Panc1 (cell line): ENCODE measurements around the gene GNPNAT1. TPM values are rescaled to one million over a fixed set of nuclear protein-coding genes. Genes with fewer than 3 reads are reported as not detected.

Source experiments
- ATAC-seq: fragments of 200-7000 bp; cut with Tn5 transposase; 2 replicates; pipeline ENCODE4 v1.9.1; 2020; ENCODE audit warnings: mild to moderate bottlenecking, moderate library complexity
- BruUV-seq: library from RNA; stranded (reverse); fragments of 400-500 nt; replicated peaks from 2 replicates; lab custom pipeline; 2021; lab: Mats Ljungman, UMichigan
- CTCF ChIA-PET: fragments of 300-600 bp; sonication (Branson Sonifier 250); formaldehyde crosslinking; loops from one replicate; lab custom pipeline; 2022; ENCODE audit warnings: antibody characterized with exemption; lab: Charles Lee
- POLR2A ChIA-PET: fragments of 300-600 bp; sonication (Branson Sonifier 250); formaldehyde crosslinking; loops from one replicate; lab custom pipeline; 2022; ENCODE audit warnings: antibody characterized with exemption; lab: Charles Lee
- DNase-seq: peaks from one replicate; pipeline ENCODE4 v3.0.0-alpha.2; 2010; ENCODE audit warnings: low read depth, low spot score
- H3K27ac ChIP-seq: 2 replicates; pipeline ENCODE4 v1.5.1; 2011; ENCODE audit warnings: mild to moderate bottlenecking, low read length, inconsistent platforms
- H3K27me3 ChIP-seq: fragments of 200-500 bp; sonication (Bioruptor generic); 2 replicates; pipeline ENCODE4 v1.6.0; 2014; ENCODE audit warnings: low read length, inconsistent platforms; ENCODE audit not compliant: control insufficient read depth, insufficient read depth
- H3K36me3 ChIP-seq: fragments of 200-500 bp; sonication (Bioruptor generic); 2 replicates; pipeline ENCODE4 v1.5.1; 2014; ENCODE audit warnings: inconsistent platforms, mild to moderate bottlenecking, low read length, moderate library complexity; ENCODE audit not compliant: control insufficient read depth, insufficient read depth
- H3K4me1 ChIP-seq: 2 replicates; pipeline ENCODE4 v1.5.1; 2011; ENCODE audit warnings: inconsistent platforms, mild to moderate bottlenecking, low read length, moderate library complexity; ENCODE audit not compliant: control insufficient read depth, insufficient read depth
- H3K4me3 ChIP-seq, 2 experiments: 2 replicates each; pipeline ENCODE4 v1.5.1; 2011 to 2012; ENCODE audit warnings: low read depth in 2 of 2, low read length in 2 of 2, mild to moderate bottlenecking in 2 of 2, inconsistent platforms in 1 of 2, moderate library complexity in 1 of 2
- H3K9me3 ChIP-seq: fragments of 200-500 bp; sonication (Bioruptor generic); 2 replicates; pipeline ENCODE4 v1.5.1; 2014; ENCODE audit warnings: low read depth, mild to moderate bottlenecking, inconsistent platforms, low read length, moderate library complexity; ENCODE audit not compliant: control insufficient read depth, insufficient read depth
- POLR2AphosphoS5 ChIP-seq: IDR thresholded peaks from 2 replicates; pipeline ENCODE4 v1.6.1; 2012; ENCODE audit warnings: mild to moderate bottlenecking, low read depth, low read length, moderate library complexity
- SIN3A ChIP-seq: IDR thresholded peaks from 2 replicates; pipeline ENCODE4 v1.6.1; 2012; ENCODE audit warnings: low read depth, mild to moderate bottlenecking, low read length, moderate library complexity, borderline replicate concordance; ENCODE audit not compliant: insufficient read depth
- TCF7L2 ChIP-seq: IDR thresholded peaks from 2 replicates; pipeline ENCODE4 v1.6.1; 2011; ENCODE audit warnings: mild to moderate bottlenecking, low read depth, low read length, inconsistent platforms
- in situ Hi-C: cut with HindIII; loops from 2 replicates; pipeline ENCODE4 v1.10.0; 2016; ENCODE audit warnings: low sequenced_read_pairs, low pct_unique_long_range_greater_than_20kb
- intact Hi-C: fragments of 100-400 bp; cut with micrococcal nuclease; formaldehyde crosslinking; loops from one replicate; pipeline ENCODE4 v1.10.0; 2022; ENCODE audit not compliant: unreplicated experiment
- total RNA-seq: library from RNA; stranded (reverse); gene quantifications from one replicate; pipeline ENCODE4 v1.2.1, GENCODE V29; 2021; ENCODE audit not compliant: unreplicated experiment
- TF ChIP-seq, protein P1 (sequence below): fragments of 450-650 bp; IDR thresholded peaks from 2 replicates; pipeline ENCODE4 v1.5.1; 2017; ENCODE audit warnings: mild to moderate bottlenecking
- TF ChIP-seq, protein P2 (sequence below), 2 experiments: IDR thresholded peaks; 2 replicates each; pipeline ENCODE4 v1.6.1; 2011 to 2012; ENCODE audit warnings: low read depth in 2 of 2, control low read depth in 1 of 2, low read length in 1 of 2, mild to moderate bottlenecking in 1 of 2, moderate library complexity in 1 of 2; ENCODE audit not compliant: insufficient read depth in 1 of 2

Gene GNPNAT1
- total RNA-seq, 1 experiment from 2014 or later: 22.2 TPM

- ChIA-PET POLR2A (no interaction called here), CTCF (no interaction called here)
- in situ Hi-C loops (no loop called here), intact Hi-C loops (no loop called here)
- BruUV-seq: no TSS peak
- no peaks in the 10 kb centered on the region for H3K36me3 ChIP-seq
- no peaks in the 10 kb centered on the region for H3K4me1 ChIP-seq
- no peak overlapping the region for H3K4me3 ChIP-seq
- no peak for ATAC-seq
- TF ChIP-seq, protein P1, sequence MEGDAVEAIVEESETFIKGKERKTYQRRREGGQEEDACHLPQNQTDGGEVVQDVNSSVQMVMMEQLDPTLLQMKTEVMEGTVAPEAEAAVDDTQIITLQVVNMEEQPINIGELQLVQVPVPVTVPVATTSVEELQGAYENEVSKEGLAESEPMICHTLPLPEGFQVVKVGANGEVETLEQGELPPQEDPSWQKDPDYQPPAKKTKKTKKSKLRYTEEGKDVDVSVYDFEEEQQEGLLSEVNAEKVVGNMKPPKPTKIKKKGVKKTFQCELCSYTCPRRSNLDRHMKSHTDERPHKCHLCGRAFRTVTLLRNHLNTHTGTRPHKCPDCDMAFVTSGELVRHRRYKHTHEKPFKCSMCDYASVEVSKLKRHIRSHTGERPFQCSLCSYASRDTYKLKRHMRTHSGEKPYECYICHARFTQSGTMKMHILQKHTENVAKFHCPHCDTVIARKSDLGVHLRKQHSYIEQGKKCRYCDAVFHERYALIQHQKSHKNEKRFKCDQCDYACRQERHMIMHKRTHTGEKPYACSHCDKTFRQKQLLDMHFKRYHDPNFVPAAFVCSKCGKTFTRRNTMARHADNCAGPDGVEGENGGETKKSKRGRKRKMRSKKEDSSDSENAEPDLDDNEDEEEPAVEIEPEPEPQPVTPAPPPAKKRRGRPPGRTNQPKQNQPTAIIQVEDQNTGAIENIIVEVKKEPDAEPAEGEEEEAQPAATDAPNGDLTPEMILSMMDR: no peak
- TF ChIP-seq POLR2AphosphoS5 (no peak), SIN3A (no peak), TCF7L2 (no peak)
- TF ChIP-seq, protein P2, sequence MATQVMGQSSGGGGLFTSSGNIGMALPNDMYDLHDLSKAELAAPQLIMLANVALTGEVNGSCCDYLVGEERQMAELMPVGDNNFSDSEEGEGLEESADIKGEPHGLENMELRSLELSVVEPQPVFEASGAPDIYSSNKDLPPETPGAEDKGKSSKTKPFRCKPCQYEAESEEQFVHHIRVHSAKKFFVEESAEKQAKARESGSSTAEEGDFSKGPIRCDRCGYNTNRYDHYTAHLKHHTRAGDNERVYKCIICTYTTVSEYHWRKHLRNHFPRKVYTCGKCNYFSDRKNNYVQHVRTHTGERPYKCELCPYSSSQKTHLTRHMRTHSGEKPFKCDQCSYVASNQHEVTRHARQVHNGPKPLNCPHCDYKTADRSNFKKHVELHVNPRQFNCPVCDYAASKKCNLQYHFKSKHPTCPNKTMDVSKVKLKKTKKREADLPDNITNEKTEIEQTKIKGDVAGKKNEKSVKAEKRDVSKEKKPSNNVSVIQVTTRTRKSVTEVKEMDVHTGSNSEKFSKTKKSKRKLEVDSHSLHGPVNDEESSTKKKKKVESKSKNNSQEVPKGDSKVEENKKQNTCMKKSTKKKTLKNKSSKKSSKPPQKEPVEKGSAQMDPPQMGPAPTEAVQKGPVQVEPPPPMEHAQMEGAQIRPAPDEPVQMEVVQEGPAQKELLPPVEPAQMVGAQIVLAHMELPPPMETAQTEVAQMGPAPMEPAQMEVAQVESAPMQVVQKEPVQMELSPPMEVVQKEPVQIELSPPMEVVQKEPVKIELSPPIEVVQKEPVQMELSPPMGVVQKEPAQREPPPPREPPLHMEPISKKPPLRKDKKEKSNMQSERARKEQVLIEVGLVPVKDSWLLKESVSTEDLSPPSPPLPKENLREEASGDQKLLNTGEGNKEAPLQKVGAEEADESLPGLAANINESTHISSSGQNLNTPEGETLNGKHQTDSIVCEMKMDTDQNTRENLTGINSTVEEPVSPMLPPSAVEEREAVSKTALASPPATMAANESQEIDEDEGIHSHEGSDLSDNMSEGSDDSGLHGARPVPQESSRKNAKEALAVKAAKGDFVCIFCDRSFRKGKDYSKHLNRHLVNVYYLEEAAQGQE (IDR thresholded peaks at IDR 0.05; ENCODE audit: insufficient read depth in 1 of 2, low read depth in 2 of 2, low read length in 1 of 2): no peak
- no peaks in the 10 kb centered on the region for H3K9me3 ChIP-seq
- H3K27ac ChIP-seq: no peak overlapping the region
- no peaks in the 10 kb centered on the region for H3K27me3 ChIP-seq
- no peak for DNase-seq
These were observed 46.0 kb upstream of the GNPNAT1 start for GRCh38 chr14:52837451-52837850.

GRCh38 chr14:52836063-52836462, 44.7 kb upstream of the GNPNAT1 start:
- DNase-seq (no peak), ATAC-seq (no peak)
- CTCF ChIA-PET: no interaction called here
- TF ChIP-seq POLR2AphosphoS5 (no peak), TCF7L2 (no peak), SIN3A (no peak)
- TF ChIP-seq, protein P1: no peak
- TF ChIP-seq, protein P2 (IDR thresholded peaks at IDR 0.05; ENCODE audit: insufficient read depth in 1 of 2, low read depth in 2 of 2, low read length in 1 of 2): no peak
- Histone ChIP-seq H3K4me1 (no peaks in the 10 kb centered on the region), H3K9me3 (no peaks in the 10 kb centered on the region), H3K27ac (no peak overlapping the region), H3K36me3 (no peaks in the 10 kb centered on the region), H3K27me3 (no peaks in the 10 kb centered on the region), H3K4me3 (no peak overlapping the region)
- POLR2A ChIA-PET: no interaction called here
- intact Hi-C loops (no loop called here), in situ Hi-C loops (no loop called here)
- BruUV-seq: no TSS peak
